ENCODE data around the gene DLEC1.
"Not testable (repeated sequence)": the region's sequence is repeated elsewhere in the genome, so short reads cannot be mapped to it uniquely, and the experiment has no call there.

DLEC1 gene

DNA sequence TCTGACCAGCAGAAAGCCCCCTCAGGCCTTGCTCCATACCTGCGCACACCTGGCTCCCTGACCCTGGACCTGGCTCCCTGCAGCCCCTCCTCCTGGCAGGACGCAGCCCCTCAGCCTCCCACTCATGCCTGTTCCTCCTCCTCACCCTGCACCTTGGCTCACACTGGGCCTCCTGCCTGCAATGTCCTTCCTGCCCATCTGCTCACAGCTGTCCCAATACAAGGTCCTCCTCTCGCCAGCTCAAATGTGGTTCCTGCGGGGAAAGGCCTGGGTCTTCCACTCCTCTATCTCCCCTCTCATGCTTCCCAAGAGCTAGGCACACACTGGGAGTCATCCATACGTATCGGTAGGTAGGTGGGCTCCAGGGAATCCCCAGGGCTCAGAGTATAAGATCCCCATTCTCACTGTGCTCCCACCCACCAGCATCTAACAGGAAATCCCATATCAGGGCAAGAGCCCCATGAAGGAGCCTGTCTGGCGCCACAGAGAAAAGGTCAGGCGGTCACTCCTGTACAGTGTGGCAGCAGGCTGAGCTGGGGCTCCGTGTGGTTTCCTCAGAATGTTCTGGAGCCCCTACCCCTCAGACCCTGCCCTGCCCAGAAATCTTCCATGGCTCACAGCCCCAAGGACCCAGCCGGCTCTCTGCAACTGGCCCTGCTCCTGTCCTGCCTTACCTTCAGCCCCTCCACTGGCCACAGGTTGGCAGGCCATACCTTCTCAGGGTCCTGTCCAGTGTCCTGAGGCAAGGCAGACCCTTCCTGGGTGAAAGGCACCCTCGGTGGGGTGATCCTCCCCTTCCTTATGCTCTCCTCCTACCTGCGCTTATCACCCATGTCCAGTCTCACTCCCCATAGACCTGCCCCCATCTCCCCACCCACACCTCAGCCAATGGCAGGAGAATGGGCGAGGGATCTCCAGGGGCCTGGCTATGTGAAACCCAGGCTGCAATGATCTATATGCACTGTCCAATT is 20.4 kb upstream of the DLEC1 start:
- no peak for DNase-seq

DNA sequence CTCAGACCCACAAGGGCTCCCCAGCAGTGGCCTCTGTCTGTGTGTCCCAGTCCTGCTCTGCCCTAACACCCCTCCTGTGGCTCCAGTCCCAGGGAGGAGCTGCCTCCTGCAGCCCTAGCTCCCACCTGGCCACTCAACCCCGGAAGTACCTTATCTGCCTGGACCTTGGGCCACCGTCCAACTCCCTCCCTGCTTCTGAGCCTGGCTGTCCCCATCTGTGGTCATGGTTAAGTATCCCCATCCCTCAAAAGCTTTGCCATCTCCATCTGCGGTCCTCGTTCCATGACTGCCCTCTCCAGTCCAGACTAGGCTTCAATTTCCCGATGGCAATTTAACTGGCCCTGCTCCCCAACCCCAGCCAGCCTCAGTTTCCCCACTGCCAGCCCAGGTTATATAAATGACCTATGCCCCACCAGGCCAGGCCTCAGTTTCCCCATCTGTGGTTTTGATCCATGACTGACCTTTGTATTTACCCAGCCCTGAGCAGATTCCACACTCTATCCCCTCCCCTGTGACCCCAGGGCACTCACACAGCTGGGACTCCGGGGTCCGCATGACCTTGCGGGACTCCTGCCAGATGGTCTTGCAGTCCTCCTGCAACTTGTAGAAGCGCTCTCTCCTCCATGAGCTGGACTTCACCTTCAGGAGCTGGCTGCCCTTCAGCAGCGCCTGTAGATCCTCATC is 19.2 kb upstream of the DLEC1 start:
- DNase-seq = no peak

DNA sequence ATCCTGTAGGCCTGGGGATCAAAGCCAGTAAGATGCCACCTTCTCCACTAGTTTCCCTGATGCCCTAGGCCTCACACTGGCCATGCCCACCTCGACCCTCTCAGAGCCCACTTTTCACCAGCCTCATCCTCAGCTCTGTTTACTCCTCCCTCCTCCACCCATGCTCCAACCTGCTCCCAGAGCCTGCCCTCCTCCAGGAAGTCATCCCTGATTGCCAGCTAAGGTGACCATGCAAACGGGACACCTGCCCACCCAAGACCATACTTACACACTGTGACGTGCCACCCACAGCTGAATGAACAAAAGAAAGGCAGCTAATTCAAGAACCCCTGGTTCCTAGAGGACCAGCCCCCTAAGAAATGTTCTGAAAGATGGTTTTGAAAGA is 18.7 kb upstream of the DLEC1 start:
- DNase-seq = no peak

DNA sequence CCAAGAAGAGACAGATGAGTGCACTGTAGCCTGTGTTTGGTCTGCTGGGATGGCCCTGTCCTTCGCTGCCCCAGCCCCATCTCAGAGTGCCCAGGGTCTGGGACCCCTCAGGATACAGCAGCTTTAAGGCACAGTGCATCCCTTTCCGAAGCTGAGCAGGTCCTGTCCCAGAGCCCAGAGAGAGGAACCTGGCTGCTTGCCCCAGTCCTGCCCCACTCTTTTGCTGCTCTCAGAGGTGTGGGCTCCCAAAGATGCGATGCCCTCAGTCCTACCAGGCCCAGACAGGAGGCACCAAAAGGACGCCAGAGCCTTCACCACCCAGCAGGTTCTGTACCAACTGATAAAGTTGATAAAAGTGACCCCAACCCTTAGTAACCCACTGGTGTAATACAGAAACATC is 17.8 kb upstream of the DLEC1 start:
- DNase-seq = no peak

DNA sequence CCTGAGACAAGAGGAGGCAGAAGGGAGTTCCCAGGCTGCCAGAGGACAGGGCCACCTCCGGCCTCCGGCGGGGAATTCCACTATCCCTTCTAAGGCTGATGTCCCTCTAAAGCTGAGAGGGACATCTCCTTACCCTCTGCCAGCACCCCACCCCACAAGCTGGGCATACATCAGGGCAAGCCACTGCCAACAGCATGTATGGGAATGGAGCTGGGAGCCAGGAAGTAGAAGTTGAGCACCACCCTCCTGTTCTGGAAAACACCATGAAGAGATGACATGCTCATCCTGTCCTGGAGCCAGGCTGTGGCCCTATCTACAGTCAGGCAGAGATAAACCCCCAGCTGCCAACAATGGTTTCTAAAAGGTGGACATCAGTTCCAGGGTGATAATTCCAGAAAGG is 16.7 kb upstream of the DLEC1 start:
- DNase-seq = no peak

DNA sequence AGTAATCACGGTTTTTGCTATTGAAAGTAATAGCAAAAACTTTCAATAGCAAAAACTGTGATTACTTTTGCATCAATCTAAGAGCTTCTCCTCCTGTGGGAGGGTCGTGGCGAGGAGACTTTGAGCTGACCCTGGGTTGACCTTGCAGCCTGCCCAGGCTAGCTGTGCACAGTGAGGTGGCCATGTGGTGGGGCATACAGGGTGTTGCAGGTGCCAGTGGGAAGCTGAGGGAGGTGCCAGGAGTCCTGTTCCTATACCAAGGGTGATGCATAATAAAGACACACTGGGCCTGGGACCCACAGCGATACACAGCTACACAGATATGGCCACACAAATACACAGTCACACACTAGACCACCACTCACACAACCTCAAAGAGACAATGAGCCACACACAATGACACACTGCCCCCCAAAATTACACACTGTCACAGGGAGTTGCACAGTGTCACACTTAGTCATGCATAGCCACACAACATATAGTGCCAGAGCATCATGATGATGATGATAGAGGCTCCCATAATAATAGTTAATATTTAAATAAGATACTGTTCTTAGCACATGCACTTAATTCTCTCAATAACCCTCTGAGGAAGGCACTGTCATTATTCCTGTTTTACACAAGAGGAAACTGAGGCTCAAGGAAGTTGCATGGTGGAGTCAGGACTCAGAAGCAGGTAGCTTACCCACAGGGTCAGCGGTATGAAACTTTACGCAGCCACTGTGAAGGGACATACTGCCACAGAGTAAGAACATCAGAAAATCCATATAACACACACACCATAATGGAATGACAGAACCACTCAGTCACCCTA is 15.9 kb upstream of the DLEC1 start:
- DNase-seq = no peak

DNA sequence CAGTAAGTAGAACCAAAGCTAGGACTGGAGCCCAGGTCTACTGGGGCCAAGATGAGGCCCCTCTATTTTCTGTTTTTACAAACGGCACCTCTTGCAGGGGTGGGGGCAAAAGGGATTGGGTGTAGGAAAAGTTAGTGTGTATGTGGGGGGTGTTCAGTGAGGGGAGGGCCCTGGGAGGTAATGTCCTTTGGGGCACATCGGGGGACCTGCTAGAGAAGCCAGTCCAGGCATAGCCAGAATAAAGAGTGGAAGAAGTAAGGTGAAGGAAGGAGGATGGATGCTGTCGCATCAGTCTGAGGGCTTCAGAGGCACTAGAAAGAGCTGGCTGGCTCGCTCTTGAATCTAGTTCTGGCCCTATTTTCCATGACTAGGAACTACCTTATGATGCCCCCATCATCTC is 12.2 kb upstream of the DLEC1 start:
- DNase-seq = no peak

DNA sequence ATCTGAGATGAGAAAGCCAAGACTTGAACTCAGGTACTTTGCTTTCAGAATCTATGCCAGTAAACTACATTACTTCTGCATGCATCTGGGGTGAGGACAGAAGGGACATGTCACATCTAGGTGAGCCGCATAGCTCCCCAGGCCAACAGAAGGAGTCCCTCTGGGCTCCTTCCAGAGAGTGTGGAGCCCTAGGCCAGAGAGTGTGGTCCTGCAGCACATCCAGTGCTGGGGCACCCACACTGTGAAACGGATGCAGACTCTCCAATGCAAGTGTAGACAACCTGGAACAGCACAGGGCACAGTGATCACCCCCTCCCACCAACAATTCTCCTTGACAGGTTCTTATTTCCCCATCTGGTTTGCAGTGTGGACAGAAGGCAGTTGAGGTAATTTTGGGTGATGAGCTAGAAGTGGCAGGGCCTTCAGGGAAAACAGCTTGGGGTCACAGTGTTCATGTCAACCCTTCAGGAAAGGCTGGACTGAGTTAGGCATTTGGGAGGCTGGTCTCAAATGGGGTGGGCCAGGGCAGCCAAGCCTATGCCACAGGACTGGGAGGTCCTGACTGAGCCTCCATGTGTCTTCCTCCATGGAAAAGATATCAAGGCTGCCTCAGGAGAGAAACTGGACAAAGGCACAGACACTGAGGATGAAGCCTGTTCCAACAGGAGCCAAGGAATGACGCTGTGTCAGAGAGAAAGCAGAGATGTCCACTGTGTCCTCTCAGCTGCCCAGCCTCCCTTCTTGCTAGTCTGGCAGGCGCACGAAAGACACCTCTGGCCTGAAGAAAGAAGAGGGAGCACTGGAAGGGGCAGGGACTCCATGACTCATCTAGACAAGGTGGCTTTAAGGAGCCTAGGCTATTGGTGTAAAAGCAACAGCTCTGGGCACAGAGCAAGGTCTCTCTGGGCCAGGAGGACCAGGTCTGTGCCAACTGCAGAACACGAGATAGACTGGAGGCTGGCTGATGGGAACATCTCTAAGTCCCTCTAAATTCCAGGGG is 11.2 kb upstream of the DLEC1 start:
- DNase-seq = no peak

DNA sequence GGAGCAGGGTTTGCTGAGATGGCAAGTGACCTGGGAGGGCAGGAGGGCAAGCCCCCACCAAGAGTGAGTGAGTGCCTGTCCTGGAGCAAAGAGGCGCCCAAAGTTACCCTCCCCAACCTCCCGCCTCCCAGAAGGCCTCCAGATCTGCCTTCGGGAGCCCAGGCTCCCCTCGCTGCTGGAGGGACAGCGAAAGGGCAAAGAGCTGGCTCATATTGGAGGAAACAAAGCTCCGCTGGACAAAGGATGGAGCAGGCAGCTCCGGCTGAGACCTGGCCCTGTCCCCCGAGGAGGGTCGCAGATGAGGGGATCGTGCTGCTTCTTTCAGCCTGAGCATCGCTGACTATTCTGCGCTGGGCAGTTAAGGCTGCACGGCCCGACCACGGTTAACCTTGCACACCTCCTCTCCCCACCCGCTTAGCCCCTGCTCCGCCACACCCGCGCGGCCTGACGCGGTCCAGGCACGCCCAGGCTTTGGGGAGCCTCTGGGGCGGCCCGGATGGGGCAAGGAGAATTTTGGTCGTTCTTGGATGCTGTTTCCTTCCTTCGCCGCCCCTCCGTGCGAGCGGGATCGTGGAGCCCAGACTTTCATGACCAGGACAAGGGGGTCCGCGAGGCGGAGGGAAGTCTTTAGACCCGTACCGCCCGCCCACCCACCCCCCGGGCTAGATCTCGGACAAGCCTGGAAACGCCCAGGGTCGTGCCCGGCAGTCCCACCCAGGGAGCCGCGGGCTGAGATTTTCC is 10.2 kb upstream of the DLEC1 start:
- no peak for DNase-seq

DNA sequence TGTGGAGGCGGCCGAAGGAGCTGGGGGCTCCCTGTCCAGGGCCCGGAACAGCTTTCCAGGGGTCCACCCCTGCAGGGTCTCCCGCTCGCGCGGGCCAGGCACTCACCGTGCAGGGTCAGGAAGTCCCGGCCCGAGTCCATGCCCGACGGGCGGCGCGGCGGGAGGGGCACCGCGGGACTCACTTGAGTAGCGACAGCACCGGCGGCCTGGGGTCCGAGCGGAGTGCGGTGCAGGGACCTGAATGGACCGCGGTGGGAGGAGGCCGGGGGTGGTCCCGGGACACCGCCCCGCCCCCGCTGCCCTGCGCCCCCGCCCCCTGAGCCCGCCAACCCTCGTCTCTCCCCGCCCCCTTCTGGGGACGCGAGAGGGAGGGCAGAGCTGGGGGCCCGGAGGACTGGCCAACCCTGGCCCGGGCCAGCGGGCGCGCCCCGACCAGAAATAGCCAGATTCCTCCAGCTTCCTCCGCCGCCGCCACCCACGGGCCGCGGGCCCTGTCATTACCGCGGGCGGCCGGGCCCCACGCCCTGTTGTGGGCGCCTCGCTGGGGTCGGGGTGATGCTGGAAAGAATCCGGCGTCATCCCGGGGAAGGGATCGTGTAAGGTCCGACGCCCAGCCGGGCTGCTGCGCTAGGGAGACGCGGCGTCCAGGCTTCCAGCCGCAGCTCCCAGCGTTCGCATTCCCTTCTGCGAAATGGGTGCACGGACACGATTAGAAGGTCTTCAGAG is 9.4 kb upstream of the DLEC1 start, which contains the start of gene PLCD1:
PLCD1 (minus strand) TSS at position 243 of the 726 bp plus-strand sequence; CDS start at position 140, 103 bp downstream.
- peak in 4 of 5 experiments; percentile 37 to 52 (median 47) for DNase-seq

DNA sequence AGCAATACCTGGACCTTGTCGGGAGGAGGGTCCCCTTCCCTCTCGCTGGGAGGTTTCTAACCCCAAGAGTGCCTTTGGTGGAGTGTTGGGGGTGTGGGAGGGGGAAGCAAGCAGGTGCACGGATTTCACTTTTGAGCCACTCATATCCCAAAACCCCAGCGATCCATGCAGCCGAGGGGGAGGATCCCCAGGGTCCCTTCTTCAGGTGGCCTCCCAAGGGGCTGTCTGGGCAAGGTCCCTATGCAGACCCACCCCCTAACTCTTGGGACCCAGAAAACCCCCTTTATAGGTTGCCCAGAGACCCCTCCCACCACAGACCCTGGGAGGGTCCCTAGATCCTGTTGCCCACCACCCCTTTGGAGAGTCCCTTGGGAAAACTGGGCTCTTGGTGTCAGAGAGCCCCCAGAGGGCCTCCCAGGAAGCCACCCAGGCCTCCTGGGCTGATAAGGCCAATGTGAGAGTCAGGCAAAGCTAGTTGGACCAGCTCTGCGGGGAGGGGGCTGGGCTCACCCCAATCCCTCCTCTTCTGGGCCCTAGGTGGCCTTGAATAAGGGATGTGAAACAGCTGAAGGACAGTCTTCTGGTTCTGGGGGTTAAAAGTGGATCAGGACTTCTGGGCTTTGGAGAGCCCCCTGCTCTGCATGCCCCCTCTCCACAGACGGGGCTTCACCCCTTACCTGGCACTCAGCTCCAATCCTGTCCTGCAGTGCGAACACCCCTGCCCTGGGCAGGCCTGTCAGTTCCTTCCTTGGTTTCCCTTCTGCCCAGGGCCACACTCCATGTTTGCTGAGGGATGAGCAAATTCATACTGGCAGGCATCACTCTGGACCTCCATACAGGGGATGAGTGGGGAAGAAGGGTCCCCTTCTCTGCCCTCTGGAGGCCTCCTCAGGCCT is 8.6 kb upstream of the DLEC1 start:
- DNase-seq = no peak

DNA sequence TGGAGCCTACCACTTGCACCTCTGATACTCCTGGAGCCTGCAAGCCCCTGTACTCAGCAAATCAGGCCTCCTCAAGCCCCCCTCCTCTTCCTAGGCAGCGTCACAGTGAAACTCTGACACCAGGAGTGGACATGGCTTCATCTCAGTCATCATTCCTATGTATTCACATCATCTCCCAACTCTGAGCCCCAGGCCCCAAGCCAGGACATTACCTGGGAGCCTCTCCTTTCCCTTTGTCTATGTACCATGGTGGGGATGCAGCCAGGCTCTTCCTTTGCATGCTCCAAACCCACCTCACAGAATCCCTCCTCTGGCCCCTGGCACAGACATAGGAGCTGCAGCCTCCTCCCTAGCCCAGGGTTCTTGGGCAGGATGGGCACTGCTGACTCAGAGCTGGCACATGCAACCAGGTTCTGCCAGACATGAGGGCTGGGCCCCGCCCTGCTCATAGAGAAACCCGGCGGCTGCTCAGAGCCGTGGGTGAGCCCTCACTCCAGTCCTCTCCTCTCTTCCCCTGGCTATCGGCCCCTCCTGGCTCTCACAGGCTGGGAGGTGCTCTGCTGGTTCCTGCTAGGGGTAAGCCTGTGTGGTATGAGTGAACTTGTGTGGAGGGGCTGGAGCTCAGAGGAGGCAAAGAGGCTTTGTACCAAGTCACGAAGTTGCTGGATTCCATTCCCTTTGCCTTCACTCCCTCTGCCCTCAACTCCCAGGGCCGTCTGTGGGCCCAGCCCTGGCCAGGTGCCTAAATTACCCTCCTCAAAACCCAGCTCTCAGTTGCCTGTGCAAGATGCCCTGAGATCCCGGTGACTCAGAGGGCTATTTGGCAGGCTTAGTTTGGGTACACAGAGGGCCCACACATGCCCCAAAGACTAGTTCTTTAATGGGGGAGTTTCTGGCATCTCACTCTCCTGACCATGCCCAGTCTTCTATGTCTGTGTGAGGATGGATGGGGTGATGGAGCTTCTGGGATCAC is 7.7 kb upstream of the DLEC1 start:
- DNase-seq = peak in 3 of 5 experiments; percentile 31 to 87 (median 34)

DNA sequence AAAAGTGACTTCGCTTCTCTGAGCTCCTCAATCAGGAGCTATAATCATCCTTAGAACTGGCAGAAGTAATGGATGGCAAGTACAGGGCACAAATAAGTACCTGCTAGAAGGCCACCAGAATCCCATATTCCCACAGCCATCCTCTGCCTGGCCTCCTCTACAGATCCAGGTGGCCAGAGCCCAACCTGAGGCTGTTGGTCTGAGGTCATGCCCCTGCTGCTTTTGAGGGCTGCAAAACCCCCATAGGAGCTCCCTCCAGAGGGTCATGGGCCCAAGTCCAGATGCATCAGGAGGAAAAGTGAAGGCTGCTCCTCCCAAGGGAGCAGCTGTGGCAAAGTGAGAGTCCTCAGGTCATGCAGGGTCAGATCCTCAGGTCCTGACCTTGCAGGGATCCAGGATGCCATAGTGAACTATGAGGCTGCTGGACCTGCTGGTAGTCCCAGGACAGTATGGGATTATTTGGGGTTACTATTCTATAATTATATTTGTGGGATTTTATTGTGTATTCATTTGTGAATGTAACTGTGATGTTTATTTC is 6.6 kb upstream of the DLEC1 start:
- DNase-seq = no peak

DNA sequence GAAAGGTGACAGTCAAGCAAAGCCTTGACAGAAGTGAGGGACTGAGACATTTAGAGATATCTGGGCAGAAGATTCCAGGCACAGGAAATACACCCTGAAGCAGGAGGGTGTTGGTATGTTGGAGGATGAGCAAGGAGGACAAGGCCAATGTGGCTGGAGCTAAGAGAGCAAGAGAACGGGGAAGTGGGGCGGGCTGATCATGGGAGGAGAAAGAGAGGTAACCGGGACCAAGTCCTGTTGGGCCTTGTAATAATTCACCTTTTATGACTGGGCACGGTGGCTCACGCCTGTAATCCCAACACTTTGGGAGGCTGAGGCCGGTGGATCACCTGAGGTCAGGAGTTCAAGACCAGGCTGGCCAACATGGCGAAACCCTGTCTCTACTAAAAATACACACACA is 5.4 kb upstream of the DLEC1 start:
- not testable (repeated sequence) for DNase-seq

DNA sequence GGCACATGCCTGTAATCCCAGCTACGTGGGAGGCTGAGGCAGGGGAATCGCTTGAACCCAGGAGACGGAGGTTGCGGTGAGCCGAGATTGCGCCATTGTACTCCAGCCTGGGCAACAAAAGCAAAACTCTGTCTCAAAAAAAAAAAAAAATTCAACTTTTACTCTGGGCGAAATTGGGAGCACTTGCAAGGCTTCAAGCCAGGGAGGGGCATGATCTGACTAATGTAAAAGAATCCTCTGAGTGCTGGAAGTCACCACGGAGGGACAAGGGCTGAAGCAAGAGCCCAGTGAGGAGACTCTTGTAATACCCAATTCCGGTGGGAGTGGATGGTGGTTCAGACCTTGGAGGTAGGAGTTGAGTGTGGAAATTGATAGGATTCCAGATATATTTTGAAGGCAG is 4.7 kb upstream of the DLEC1 start:
- DNase-seq = not testable (repeated sequence)

DNA sequence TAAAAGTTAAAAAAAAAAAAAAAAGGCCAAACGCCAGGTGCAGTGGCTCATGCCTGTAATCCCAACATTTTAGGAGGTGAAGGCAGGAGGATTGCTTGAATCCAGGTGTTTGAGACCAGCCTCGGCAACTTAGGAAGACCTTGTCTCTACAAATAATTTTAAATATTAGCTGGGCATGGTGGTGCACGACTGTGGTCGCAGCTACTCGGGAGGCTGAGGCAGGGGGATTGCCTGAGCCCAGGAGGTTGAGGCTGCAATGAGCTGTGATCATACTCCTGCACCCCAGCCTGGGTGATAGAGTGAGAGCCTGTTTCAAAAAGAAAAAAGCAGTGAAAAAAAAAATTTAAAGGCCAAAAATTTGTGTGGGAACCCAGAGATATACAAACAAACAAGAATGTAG is 2.7 kb upstream of the DLEC1 start:
- no peak for DNase-seq

DNA sequence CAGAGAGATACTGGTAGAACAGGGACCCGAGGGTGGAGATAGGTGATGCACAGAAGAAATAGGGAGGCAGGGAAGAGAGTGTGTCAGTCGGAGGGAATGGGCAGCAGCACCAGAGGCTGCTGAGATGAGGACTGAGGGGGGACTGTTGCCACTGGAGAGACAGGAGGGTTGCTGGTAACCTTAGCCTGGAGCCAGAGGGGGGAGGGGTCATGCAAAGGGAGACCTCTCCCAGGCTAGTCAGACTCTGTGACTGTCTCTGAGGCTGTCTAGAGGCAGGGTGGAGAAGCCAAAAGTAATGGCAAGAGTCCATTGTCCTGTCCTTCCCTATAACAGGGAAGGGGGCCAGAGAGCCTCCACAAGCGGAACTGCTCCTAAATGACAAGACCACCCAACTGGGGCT is 2.1 kb upstream of the DLEC1 start:
- DNase-seq = no peak
